ENCODE data around the gene MRPL44.

MRPL44 gene

GRCh38 chr2:223957092-223957851 is at the start of gene MRPL44:
Gene MRPL44 (plus strand): TSS chr2:223957463. CDS start chr2:223957473, 10 bp downstream.
- peak; percentile 53 for DNase-seq (ENCODE audit: insufficient read length, low spot score)
- no peak for TF ChIP-seq CTCF (IDR thresholded peaks at IDR 0.05; ENCODE audit: insufficient read depth, missing control alignments)
- no peak for FAIRE-seq

- TF ChIP-seq CTCF (IDR thresholded peaks at IDR 0.05; ENCODE audit: insufficient read depth, missing control alignments): no peak
- no peak for FAIRE-seq
- DNase-seq (ENCODE audit: insufficient read length, low spot score): no peak
Measured at GRCh38 chr2:223908304-223908998, 48.8 kb upstream of the MRPL44 start.

GRCh38 chr2:223909001-223909741 is 48.1 kb upstream of the MRPL44 start:
- no peak for DNase-seq (ENCODE audit: insufficient read length, low spot score)
- no peak for TF ChIP-seq CTCF (IDR thresholded peaks at IDR 0.05; ENCODE audit: insufficient read depth, missing control alignments)

GRCh38 chr2:223914324-223914723 is 42.9 kb upstream of the MRPL44 start:
- FAIRE-seq: no peak
- no peak for DNase-seq (ENCODE audit: insufficient read length, low spot score)
- no peak for TF ChIP-seq CTCF (IDR thresholded peaks at IDR 0.05; ENCODE audit: insufficient read depth, missing control alignments)

More at GRCh38 chr2:223909001-223909741, 48.1 kb upstream of the MRPL44 start:
- no peak for FAIRE-seq

GRCh38 chr2:223915071-223915470 is 42.2 kb upstream of the MRPL44 start:
- DNase-seq (ENCODE audit: insufficient read length, low spot score) (no peak), FAIRE-seq (no peak)
- no peak for TF ChIP-seq CTCF (IDR thresholded peaks at IDR 0.05; ENCODE audit: insufficient read depth, missing control alignments)

- TF ChIP-seq CTCF (IDR thresholded peaks at IDR 0.05; ENCODE audit: insufficient read depth, missing control alignments): no peak
- FAIRE-seq (no peak), DNase-seq (ENCODE audit: insufficient read length, low spot score) (no peak)
Measured at GRCh38 chr2:223916181-223916920, 40.9 kb upstream of the MRPL44 start.
